Sigmoid colon (tissue), 7 donors: ENCODE data around the gene COMP. TPM values are rescaled to one million over a fixed set of nuclear protein-coding genes. Genes with fewer than 3 reads are reported as not detected.

Experiments
- DNase-seq: peaks from one replicate; pipeline ENCODE4 v3.0.0-alpha.2; 2019
- H3K27ac ChIP-seq, 4 donors: fragments of 200-600 bp; sonication (generic); one replicate each; pipeline ENCODE4 v1.5.1; 2016 to 2019; ENCODE audit warnings: mild to moderate bottlenecking in 1 of 4
- H3K27me3 ChIP-seq, 3 donors: fragments of 200-600 bp; sonication (generic); one replicate each; pipeline ENCODE4 v1.5.1; 2019; ENCODE audit warnings: mild to moderate bottlenecking in 1 of 3
- H3K36me3 ChIP-seq, 4 donors: fragments of 200-600 bp; sonication (generic); one replicate each; pipeline ENCODE4 v1.5.1; 2016 to 2019
- H3K4me1 ChIP-seq, 4 donors: fragments of 200-600 bp; sonication (generic); one replicate each; pipeline ENCODE4 v1.5.1; 2017 to 2019
- H3K4me3 ChIP-seq, 4 donors: fragments of 200-600 bp; sonication (generic); one replicate each; pipeline ENCODE4 v1.5.1; 2017 to 2019; ENCODE audit warnings: mild to moderate bottlenecking in 2 of 4, moderate library complexity in 1 of 4
- H3K9me3 ChIP-seq, 4 donors: fragments of 200-600 bp in 3 of 4; sonication (generic) in 3 of 4; one replicate each; pipeline versions ENCODE4 v1.5.1 to v1.6.1; 2013 to 2019
- EP300 ChIP-seq, 4 donors: sonication (generic); formaldehyde crosslinking; IDR thresholded peaks; one replicate each; pipeline ENCODE4 v1.6.1; 2017; ENCODE audit warnings: antibody characterized with exemption in 4 of 4
- POLR2A ChIP-seq, 2 donors: fragments of 450-650 bp; IDR thresholded peaks; one replicate each; pipeline ENCODE4 v1.6.1; 2016; ENCODE audit warnings: antibody characterized with exemption in 2 of 2, mild to moderate bottlenecking in 2 of 2, moderate library complexity in 2 of 2
- POLR2AphosphoS5 ChIP-seq, 4 donors: sonication (generic); formaldehyde crosslinking; IDR thresholded peaks; one replicate each; pipeline ENCODE4 v1.6.1; 2017; ENCODE audit warnings: antibody characterized with exemption in 4 of 4
- WGBS, 2 donors: extraction: QIAGEN DNeasy Blood & Tissue Kit; methylation state at CpG; one replicate each; pipeline ENCODE4 v1.1.7; 2013; 5-methylcytosine and 5-hydroxymethylcytosine counted together
- intact Hi-C: fragments of 100-400 bp; cut with DNase I; formaldehyde crosslinking; loops from one replicate; pipeline ENCODE4 v1.15.1; 2023
- polyA plus RNA-seq, 3 donors: library from polyadenylated mRNA; stranded (reverse); fragments of 200-250 nt; gene quantifications; one replicate each; pipeline ENCODE4 v1.2.3, GENCODE V29; 2013
- total RNA-seq, 4 donors: library from RNA; depleted of rRNA; stranded (reverse); fragments of >200 nt; gene quantifications; one replicate each; pipeline ENCODE4 v1.1.0, GENCODE V29; 2016
- TF ChIP-seq, protein P1 (sequence below), 4 experiments: fragments of 450-650 bp in 3 of 4; fragments of 200-600 bp in 1 of 4; IDR thresholded peaks; one replicate each; pipeline ENCODE4 v1.5.1; 2016 to 2019; ENCODE audit warnings: antibody characterized with exemption in 4 of 4, mild to moderate bottlenecking in 3 of 4, moderate library complexity in 2 of 4
- donor health status: healthy with polysubstance abuse.
- donor health status: Bipolar disorder and iron deficiency.
- donor health status: healthy.

COMP gene
- total and polyA plus RNA-seq, 7 donors: 0.22 to 6.9 (median 0.66) TPM; not detected in 2

DNA sequence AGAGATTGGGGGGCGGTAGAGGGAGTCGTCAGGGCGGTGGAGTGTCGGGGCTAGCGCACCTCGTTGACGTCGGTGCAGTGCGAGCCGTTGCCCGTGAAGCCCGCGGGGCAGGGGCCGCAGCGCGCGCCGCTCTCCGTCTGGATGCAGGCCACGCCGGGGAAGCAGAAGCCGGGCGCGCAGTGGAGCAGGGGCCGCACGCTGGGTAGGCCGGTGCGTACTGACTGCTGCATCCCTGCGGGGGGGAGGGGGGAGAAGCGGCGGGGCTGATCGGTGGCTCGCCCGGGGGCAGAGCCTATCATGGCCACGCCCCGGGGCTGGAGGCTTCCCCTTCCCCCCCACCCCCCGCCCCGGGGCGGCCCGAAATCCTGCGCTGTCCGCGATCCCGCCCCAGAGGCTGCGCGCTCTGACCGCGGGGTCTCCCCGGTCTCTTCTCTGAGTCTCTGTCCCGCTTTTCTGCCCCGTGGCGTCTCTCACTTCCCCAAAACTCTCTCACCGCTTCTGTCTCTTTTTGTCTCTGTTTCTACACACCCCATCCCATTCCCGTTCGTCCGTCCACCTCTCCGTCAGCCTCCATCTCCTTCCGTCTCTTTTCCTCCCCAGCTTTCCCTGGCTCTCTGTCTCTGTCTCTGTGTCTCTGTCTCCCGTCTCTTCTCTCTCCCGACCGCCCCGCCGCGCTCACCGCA lies 1.1 kb downstream of the COMP start:
- 2% methylated on average over 64 of the region's 65 CpGs for WGBS, 2 donors
- no peak overlapping the region for H3K27ac ChIP-seq
- peak overlapping the region in 3 of 4 donors; percentile 5 to 40 (median 32) for H3K4me3 ChIP-seq
- H3K36me3 ChIP-seq: no peaks in the 10 kb centered on the region
- no peaks in the 10 kb centered on the region for H3K9me3 ChIP-seq
- peaks cover 56 to 99% (median 78%) of the 10 kb centered on the region in 3 donors for H3K27me3 ChIP-seq
- no peak for DNase-seq
- intact Hi-C loops: no loop called here
- no peak for TF ChIP-seq EP300 (IDR thresholded peaks at IDR 0.05)
- TF ChIP-seq POLR2A (IDR thresholded peaks at IDR 0.05): no peak
- TF ChIP-seq, protein P1, sequence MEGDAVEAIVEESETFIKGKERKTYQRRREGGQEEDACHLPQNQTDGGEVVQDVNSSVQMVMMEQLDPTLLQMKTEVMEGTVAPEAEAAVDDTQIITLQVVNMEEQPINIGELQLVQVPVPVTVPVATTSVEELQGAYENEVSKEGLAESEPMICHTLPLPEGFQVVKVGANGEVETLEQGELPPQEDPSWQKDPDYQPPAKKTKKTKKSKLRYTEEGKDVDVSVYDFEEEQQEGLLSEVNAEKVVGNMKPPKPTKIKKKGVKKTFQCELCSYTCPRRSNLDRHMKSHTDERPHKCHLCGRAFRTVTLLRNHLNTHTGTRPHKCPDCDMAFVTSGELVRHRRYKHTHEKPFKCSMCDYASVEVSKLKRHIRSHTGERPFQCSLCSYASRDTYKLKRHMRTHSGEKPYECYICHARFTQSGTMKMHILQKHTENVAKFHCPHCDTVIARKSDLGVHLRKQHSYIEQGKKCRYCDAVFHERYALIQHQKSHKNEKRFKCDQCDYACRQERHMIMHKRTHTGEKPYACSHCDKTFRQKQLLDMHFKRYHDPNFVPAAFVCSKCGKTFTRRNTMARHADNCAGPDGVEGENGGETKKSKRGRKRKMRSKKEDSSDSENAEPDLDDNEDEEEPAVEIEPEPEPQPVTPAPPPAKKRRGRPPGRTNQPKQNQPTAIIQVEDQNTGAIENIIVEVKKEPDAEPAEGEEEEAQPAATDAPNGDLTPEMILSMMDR (IDR thresholded peaks at IDR 0.05): no peak
- no peak for TF ChIP-seq POLR2AphosphoS5 (IDR thresholded peaks at IDR 0.05)
- H3K4me1 ChIP-seq: peaks cover 0 to 51% (median 48%) of the 10 kb centered on the region in 4 donors

- intact Hi-C loops: no loop called here
- H3K4me3 ChIP-seq: peak overlapping the region in 3 of 4 donors; percentile 5 to 40 (median 32)
- TF ChIP-seq POLR2A (IDR thresholded peaks at IDR 0.05) (no peak), POLR2AphosphoS5 (IDR thresholded peaks at IDR 0.05) (no peak), EP300 (IDR thresholded peaks at IDR 0.05) (no peak)
- TF ChIP-seq, protein P1 (IDR thresholded peaks at IDR 0.05): no peak
- peaks cover 0 to 53% (median 49%) of the 10 kb centered on the region in 4 donors for H3K4me1 ChIP-seq
- no peak for DNase-seq
- no peak overlapping the region for H3K27ac ChIP-seq
- H3K27me3 ChIP-seq: peaks cover 56 to 99% (median 80%) of the 10 kb centered on the region in 3 donors
- no peaks in the 10 kb centered on the region for H3K9me3 ChIP-seq
- 4 to 9% methylated on average over 38 of the region's 38 CpGs for WGBS, 2 donors
- H3K36me3 ChIP-seq: no peaks in the 10 kb centered on the region
Observed at GRCh38 chr19:18789422-18789869, 1.7 kb downstream of the COMP start.

- Histone ChIP-seq H3K27me3 (peaks cover 56 to 93% (median 80%) of the 10 kb centered on the region in 3 donors), H3K36me3 (no peaks in the 10 kb centered on the region), H3K9me3 (no peaks in the 10 kb centered on the region), H3K4me1 (peaks cover 0 to 53% (median 49%) of the 10 kb centered on the region in 4 donors), H3K27ac (no peak overlapping the region), H3K4me3 (no peak overlapping the region)
- 3 to 4% methylated on average over 68 of the region's 68 CpGs for WGBS, 2 donors
- no peak for DNase-seq
- TF ChIP-seq POLR2A (IDR thresholded peaks at IDR 0.05) (no peak), EP300 (IDR thresholded peaks at IDR 0.05) (no peak), POLR2AphosphoS5 (IDR thresholded peaks at IDR 0.05) (no peak)
- TF ChIP-seq, protein P1 (IDR thresholded peaks at IDR 0.05): no peak
- intact Hi-C loops: no loop called here
Observed at GRCh38 chr19:18788529-18789421, 2.3 kb downstream of the COMP start.

DNA sequence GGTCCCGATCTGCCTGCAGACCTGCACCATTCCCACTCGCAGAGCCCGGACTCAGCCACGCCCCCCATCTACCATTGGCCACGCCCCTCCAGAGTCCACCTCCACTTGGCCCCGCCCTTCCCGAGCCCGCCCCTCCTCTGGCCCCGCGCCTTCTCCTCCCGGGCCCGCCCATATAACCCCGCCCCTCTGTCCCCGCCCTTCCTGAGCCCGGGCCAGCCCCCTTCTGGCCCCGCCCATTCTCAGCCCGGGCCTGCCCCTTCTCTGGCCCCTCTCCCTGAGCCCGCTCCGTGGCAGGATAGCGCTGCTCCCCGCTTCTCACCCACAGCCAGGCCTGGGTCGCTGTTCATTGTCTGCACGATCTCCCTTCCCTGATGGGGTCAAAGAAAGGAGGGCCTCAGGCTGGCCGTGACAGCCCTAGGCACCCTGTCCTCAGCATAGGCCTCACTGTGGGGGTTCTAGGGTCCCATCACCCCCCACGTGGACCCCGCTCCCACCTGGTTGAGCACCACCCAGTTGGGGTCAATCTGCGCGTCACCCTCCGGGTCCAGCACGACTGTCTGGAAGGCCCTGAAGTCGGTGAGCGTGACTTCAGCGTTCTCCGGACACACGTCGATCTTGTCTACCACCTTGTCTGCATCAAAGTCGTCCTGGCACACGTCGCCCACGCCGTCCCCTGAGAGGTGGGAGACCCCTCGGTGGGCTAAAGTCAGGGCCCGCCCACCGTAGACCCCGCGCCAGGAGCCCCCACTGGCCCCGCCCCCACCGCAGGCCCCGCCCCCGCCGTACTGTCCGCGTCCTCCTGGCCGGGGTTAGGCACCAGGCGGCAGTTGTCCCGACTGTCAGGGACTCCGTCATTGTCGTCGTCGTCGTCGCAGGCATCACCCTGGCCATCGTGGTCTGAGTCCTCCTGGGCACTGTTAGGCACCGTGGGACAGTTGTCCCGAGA lies 5.7 kb downstream of the COMP start:
- H3K27ac ChIP-seq: no peak overlapping the region
- peaks cover 43 to 60% (median 57%) of the 10 kb centered on the region in 3 donors for H3K27me3 ChIP-seq
- peaks cover 0 to 45% (median 41%) of the 10 kb centered on the region in 4 donors for H3K4me1 ChIP-seq
- no peaks in the 10 kb centered on the region for H3K9me3 ChIP-seq
- no peak for TF ChIP-seq EP300 (IDR thresholded peaks at IDR 0.05)
- TF ChIP-seq, protein P1 (IDR thresholded peaks at IDR 0.05): no peak
- TF ChIP-seq POLR2A (IDR thresholded peaks at IDR 0.05): no peak
- TF ChIP-seq POLR2AphosphoS5 (IDR thresholded peaks at IDR 0.05): no peak
- WGBS, 2 donors: 8 to 11% methylated on average over 65 of the region's 65 CpGs
- peak overlapping the region in 2 of 4 donors; percentile 16 to 18 for H3K4me3 ChIP-seq
- intact Hi-C loops: no loop called here
- H3K36me3 ChIP-seq: no peaks in the 10 kb centered on the region
- peak; percentile 83 for DNase-seq
